Tibial artery (tissue), 4 donors: ENCODE data around the gene LIN9.
A peak's percentile ranks its signal among the peaks of the same experiment; 100 is the strongest.

Experiments
- DNase-seq, 2 donors: peaks; one replicate each; pipeline ENCODE4 v3.0.0-alpha.2; 2019
- H3K27ac ChIP-seq, 2 donors: fragments of 200-600 bp; sonication (generic) in 1 of 2; 1 replicate in 1 of 2; 2 replicates in 1 of 2; pipeline ENCODE4 v1.5.1; 2018 to 2019; ENCODE audit warnings: mild to moderate bottlenecking in 1 of 2
- H3K27me3 ChIP-seq, 2 donors: fragments of 200-600 bp; sonication (generic) in 1 of 2; one replicate each; pipeline versions ENCODE4 v1.5.1 to v1.6.0; 2016 to 2019
- H3K36me3 ChIP-seq, 3 donors: fragments of 200-600 bp; sonication (generic) in 2 of 3; one replicate each; pipeline ENCODE4 v1.5.1; 2016 to 2019; ENCODE audit warnings: mild to moderate bottlenecking in 2 of 3
- H3K4me1 ChIP-seq, 4 donors: fragments of 200-600 bp; sonication (generic) in 2 of 4; 1 replicate in 3 of 4; 2 replicates in 1 of 4; pipeline ENCODE4 v1.5.1; 2016 to 2019
- H3K4me3 ChIP-seq, 2 donors: fragments of 200-600 bp; sonication (generic) in 1 of 2; 1 replicate in 1 of 2; 2 replicates in 1 of 2; pipeline ENCODE4 v1.5.1; 2018 to 2019; ENCODE audit warnings: mild to moderate bottlenecking in 2 of 2
- H3K9me3 ChIP-seq, 3 donors: fragments of 200-600 bp; sonication (generic) in 1 of 3; one replicate each; pipeline ENCODE4 v1.5.1; 2016 to 2019
- intact Hi-C: fragments of 100-400 bp; cut with DNase I; formaldehyde crosslinking; loops from one replicate; pipeline ENCODE4 v1.15.0; 2023; ENCODE audit warnings: low total_unique reads
- TF ChIP-seq, protein P1 (sequence below), 2 experiments: fragments of 200-600 bp in 1 of 2; fragments of 450-650 bp in 1 of 2; IDR thresholded peaks; one replicate each; pipeline ENCODE4 v1.5.1; 2017 to 2019; ENCODE audit warnings: antibody characterized with exemption in 2 of 2, mild to moderate bottlenecking in 1 of 2, moderate library complexity in 1 of 2

Gene LIN9

DNA sequence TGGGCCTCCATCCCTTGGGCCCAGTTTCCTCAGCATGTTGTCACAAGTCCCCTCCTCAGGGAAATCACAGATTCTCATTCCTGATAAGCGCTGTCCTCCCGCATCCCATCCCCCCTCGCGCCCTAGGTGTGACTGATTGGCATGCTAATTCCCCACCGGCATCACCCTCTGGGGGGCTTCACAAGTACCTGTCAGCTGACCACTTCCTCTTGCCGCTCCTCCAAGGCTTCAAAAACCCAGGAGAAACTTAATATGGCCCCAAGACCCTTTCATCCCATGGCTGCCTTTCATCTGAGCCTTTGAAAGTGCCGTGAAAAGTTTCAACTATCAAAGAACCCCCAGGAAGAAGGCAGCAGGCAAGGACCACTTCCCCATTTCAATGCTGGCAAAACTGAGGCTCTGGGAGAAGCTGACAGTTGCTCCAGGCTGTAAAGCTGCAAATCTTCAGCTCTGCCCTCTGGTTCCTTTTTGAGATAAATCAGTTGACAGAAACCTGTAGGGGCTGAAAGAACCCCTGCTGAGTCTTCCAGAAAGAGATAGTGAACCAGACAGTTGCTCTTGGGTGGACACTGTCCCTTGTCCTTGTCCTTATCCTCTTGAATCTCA, 98.3 kb downstream of the LIN9 start:
- H3K27ac ChIP-seq: no peak overlapping the region
- H3K36me3 ChIP-seq: no peaks in the 10 kb centered on the region
- no peaks in the 10 kb centered on the region for H3K27me3 ChIP-seq
- DNase-seq: no peak
- TF ChIP-seq, protein P1, sequence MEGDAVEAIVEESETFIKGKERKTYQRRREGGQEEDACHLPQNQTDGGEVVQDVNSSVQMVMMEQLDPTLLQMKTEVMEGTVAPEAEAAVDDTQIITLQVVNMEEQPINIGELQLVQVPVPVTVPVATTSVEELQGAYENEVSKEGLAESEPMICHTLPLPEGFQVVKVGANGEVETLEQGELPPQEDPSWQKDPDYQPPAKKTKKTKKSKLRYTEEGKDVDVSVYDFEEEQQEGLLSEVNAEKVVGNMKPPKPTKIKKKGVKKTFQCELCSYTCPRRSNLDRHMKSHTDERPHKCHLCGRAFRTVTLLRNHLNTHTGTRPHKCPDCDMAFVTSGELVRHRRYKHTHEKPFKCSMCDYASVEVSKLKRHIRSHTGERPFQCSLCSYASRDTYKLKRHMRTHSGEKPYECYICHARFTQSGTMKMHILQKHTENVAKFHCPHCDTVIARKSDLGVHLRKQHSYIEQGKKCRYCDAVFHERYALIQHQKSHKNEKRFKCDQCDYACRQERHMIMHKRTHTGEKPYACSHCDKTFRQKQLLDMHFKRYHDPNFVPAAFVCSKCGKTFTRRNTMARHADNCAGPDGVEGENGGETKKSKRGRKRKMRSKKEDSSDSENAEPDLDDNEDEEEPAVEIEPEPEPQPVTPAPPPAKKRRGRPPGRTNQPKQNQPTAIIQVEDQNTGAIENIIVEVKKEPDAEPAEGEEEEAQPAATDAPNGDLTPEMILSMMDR (IDR thresholded peaks at IDR 0.05): no peak
- H3K9me3 ChIP-seq: no peaks in the 10 kb centered on the region
- no peak overlapping the region for H3K4me3 ChIP-seq
- H3K4me1 ChIP-seq: no peaks in the 10 kb centered on the region
- intact Hi-C loops: no loop called here

DNA sequence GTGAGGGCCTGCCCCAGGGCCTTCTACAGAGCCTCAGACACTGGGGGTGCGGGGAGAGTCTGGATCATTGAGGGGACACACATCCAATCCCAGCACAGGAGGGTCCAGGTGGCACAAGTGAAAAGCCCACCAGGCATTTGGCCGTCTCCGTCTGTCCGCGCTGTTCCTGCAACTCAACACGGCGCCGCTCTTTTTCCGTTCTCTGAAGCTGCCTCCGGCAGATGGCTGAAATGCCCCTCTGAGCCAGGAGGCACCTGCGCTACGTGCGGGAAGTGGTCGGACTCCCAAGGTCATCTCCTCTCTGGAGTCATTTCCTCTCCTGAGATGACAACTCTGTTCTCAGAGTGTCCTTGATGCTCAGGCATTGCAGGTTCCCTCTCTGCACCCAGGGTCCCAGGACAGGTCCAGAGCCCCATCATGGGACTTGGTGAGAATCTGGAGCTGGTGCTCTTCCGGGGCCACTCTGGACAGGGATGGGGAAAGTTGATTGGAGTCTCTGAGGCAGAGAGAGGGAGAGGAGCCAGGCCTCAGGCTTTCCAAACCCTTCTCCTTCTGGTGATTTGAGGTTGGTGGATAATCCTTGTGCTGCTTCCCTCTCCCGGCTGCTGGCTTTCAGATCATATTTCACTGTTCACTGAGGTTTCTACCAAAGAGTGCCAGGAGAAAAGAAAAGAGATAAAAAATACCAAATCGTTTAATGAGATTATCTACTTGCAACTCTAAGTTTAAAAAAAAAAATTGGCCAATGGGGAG, 99.5 kb downstream of the LIN9 start:
- Histone ChIP-seq H3K27me3 (no peaks in the 10 kb centered on the region), H3K4me3 (no peak overlapping the region), H3K4me1 (no peaks in the 10 kb centered on the region), H3K9me3 (no peaks in the 10 kb centered on the region), H3K27ac (no peak overlapping the region), H3K36me3 (no peaks in the 10 kb centered on the region)
- TF ChIP-seq, protein P1 (IDR thresholded peaks at IDR 0.05): no peak
- intact Hi-C loops: no loop called here
- no peak for DNase-seq

DNA sequence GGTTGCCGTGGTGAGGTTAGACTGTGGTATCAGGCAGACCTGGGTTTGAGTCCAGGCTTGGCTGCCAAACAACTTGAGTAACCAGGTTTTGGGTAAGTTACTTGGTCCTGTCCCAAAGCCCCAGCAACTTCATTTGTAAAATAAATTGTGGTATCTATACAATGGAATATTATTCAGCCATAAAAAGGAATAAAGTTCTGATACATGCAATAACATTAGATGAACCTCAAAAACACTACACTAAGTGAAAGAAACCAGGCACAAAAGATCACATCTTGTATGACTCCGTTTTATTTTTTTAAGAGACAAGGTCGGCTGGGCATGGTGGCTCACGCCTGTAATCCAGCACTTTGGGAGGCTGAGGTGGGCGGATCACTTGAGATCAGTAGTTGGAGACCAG, 101.9 kb downstream of the LIN9 start:
- Histone ChIP-seq H3K4me3 (no peak overlapping the region), H3K4me1 (no peaks in the 10 kb centered on the region), H3K36me3 (no peaks in the 10 kb centered on the region), H3K9me3 (no peaks in the 10 kb centered on the region), H3K27me3 (no peaks in the 10 kb centered on the region), H3K27ac (no peak overlapping the region)
- intact Hi-C loops: no loop called here
- TF ChIP-seq, protein P1 (IDR thresholded peaks at IDR 0.05): no peak
- no peak for DNase-seq

DNA sequence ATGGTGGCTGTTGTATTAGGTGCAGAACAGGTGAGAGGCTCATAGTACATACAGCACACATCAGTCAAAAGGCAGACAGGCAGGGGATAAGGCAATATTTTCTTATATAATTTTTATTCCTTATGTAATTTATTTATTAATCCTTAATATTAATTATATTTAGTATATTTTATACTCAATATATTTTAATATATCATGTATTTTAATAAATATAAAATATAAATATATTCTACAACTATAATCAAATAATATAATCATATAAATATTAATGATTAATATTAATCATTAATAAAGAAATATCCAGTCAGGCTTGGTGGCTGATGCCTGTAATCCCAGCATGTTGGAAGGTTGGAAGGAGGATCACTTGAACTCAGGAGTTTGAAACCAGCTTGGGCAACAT, 104.8 kb downstream of the LIN9 start:
- no peaks in the 10 kb centered on the region for H3K36me3 ChIP-seq
- H3K4me3 ChIP-seq: no peak overlapping the region
- intact Hi-C loops: no loop called here
- peaks cover 0 to 5% of the 10 kb centered on the region in 2 donors for H3K27me3 ChIP-seq
- no peaks in the 10 kb centered on the region for H3K9me3 ChIP-seq
- DNase-seq: no peak
- TF ChIP-seq, protein P1 (IDR thresholded peaks at IDR 0.05): no peak
- no peak overlapping the region for H3K27ac ChIP-seq
- no peaks in the 10 kb centered on the region for H3K4me1 ChIP-seq

DNA sequence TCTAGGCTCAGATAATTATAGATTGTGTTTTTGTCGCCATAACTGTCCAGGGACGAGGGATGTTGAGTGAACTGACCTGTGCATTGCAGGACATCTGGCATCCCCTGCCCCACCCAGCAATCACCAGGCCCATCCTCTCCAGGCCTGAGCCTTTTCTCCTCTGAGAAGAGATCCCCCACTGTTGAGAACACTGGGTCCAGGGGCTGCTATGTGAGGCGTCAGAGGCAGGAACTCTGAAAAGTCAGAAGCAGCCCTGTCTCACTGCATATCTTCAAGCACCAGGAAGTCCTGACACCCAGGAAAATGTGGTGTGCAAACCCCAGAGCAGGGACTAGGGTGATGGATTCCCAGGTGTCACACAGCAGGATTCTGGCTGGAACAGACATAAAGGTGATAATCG, 105.3 kb downstream of the LIN9 start:
- Histone ChIP-seq H3K36me3 (no peaks in the 10 kb centered on the region), H3K9me3 (no peaks in the 10 kb centered on the region), H3K4me1 (no peaks in the 10 kb centered on the region), H3K27me3 (peaks cover 0 to 5% of the 10 kb centered on the region in 2 donors), H3K27ac (no peak overlapping the region), H3K4me3 (no peak overlapping the region)
- intact Hi-C loops: no loop called here
- peak in 1 of 2 donors; percentile 37 for DNase-seq
- TF ChIP-seq, protein P1 (IDR thresholded peaks at IDR 0.05): no peak
